Measurements from ENCODE around the gene PKD2L1.

DNA sequence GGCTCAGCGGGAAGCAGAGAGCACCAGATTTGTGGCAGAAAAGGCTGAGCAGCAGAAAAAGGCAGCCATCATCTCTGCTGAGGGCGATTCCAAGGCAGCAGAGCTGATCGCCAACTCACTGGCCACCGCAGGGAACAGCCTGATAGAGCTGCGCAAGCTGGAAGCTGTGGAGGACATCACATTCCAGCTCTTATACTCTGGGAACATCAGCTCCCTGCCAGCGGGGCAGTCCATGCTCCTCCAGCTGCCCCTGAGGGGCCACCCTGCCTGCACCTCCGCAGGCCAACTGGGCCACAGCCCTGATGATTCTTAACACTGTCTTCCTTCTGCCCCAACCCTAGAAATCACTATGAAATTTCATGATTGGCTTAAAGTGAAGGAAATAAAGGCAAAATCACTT, 81.2 kb downstream of the PKD2L1 start:
- TF ChIP-seq, protein P1, sequence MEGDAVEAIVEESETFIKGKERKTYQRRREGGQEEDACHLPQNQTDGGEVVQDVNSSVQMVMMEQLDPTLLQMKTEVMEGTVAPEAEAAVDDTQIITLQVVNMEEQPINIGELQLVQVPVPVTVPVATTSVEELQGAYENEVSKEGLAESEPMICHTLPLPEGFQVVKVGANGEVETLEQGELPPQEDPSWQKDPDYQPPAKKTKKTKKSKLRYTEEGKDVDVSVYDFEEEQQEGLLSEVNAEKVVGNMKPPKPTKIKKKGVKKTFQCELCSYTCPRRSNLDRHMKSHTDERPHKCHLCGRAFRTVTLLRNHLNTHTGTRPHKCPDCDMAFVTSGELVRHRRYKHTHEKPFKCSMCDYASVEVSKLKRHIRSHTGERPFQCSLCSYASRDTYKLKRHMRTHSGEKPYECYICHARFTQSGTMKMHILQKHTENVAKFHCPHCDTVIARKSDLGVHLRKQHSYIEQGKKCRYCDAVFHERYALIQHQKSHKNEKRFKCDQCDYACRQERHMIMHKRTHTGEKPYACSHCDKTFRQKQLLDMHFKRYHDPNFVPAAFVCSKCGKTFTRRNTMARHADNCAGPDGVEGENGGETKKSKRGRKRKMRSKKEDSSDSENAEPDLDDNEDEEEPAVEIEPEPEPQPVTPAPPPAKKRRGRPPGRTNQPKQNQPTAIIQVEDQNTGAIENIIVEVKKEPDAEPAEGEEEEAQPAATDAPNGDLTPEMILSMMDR (IDR thresholded peaks at IDR 0.05), result no peak
- no peak for TF ChIP-seq POLR2A (IDR thresholded peaks at IDR 0.05)
